ENCODE results near the gene KIF20A.

DNA sequence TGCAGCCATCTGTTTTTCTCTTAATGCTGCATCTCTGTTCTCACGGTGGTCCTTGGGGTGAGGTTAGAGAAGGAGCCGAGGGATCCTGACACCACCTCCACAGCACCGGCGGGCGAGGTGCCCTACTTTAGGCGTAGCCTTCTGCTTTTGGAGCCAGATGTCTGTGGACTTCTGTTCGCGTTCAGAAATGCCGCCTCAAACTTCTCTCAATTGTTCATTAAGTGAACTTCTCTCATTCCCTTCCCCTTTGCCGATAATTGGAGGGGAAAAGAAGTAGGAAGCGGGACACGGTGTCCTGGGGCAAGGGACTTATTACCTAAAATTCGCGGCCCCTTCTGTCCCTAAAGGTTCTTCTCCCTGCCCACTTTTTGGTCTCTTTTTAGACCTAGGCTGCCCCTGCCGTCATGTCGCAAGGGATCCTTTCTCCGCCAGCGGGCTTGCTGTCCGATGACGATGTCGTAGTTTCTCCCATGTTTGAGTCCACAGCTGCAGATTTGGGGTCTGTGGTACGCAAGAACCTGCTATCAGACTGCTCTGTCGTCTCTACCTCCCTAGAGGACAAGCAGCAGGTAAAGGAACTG, 455 bp downstream of the KIF20A start:
- TF ChIP-seq HNF4A (conservative IDR thresholded peaks at IDR 0.05) = no peak
- TF ChIP-seq, protein P1, sequence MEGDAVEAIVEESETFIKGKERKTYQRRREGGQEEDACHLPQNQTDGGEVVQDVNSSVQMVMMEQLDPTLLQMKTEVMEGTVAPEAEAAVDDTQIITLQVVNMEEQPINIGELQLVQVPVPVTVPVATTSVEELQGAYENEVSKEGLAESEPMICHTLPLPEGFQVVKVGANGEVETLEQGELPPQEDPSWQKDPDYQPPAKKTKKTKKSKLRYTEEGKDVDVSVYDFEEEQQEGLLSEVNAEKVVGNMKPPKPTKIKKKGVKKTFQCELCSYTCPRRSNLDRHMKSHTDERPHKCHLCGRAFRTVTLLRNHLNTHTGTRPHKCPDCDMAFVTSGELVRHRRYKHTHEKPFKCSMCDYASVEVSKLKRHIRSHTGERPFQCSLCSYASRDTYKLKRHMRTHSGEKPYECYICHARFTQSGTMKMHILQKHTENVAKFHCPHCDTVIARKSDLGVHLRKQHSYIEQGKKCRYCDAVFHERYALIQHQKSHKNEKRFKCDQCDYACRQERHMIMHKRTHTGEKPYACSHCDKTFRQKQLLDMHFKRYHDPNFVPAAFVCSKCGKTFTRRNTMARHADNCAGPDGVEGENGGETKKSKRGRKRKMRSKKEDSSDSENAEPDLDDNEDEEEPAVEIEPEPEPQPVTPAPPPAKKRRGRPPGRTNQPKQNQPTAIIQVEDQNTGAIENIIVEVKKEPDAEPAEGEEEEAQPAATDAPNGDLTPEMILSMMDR (IDR thresholded peaks at IDR 0.05; ENCODE audit: low read depth, low read length, missing input control) = no peak
- TF ChIP-seq, protein P2, sequence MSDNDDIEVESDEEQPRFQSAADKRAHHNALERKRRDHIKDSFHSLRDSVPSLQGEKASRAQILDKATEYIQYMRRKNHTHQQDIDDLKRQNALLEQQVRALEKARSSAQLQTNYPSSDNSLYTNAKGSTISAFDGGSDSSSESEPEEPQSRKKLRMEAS (IDR thresholded peaks at IDR 0.05) = no peak
- TF ChIP-seq, protein P3, sequence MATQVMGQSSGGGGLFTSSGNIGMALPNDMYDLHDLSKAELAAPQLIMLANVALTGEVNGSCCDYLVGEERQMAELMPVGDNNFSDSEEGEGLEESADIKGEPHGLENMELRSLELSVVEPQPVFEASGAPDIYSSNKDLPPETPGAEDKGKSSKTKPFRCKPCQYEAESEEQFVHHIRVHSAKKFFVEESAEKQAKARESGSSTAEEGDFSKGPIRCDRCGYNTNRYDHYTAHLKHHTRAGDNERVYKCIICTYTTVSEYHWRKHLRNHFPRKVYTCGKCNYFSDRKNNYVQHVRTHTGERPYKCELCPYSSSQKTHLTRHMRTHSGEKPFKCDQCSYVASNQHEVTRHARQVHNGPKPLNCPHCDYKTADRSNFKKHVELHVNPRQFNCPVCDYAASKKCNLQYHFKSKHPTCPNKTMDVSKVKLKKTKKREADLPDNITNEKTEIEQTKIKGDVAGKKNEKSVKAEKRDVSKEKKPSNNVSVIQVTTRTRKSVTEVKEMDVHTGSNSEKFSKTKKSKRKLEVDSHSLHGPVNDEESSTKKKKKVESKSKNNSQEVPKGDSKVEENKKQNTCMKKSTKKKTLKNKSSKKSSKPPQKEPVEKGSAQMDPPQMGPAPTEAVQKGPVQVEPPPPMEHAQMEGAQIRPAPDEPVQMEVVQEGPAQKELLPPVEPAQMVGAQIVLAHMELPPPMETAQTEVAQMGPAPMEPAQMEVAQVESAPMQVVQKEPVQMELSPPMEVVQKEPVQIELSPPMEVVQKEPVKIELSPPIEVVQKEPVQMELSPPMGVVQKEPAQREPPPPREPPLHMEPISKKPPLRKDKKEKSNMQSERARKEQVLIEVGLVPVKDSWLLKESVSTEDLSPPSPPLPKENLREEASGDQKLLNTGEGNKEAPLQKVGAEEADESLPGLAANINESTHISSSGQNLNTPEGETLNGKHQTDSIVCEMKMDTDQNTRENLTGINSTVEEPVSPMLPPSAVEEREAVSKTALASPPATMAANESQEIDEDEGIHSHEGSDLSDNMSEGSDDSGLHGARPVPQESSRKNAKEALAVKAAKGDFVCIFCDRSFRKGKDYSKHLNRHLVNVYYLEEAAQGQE (IDR thresholded peaks at IDR 0.05) = no peak
